NCI-H82 (cell line): ENCODE measurements around the gene FCMR.

ENCODE experiments used
- DNase-seq: peaks from one replicate; lab custom pipeline; 2025; lab: John Stamatoyannopoulos, UW

Gene FCMR

DNA sequence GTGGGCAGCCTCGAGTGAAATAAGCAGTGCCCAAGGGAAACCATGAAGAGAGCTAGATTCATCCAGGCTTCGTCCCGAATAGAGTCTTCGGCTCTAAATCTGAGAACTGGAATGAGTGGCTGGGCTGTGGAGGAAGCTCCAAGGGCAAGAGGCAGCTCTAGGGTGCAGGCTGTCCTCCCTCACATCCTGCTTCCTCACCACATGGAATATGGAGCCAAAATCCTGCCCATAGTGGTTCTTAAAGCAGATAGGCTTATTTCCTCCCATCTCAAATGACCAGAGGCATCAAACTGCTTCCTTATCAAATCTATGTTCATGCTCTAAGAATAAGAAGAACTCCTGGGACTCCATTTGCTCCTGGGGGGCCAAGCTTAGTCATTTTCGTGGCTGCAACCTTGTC lies 22.0 kb downstream of the FCMR start:
- no peak for DNase-seq

DNA sequence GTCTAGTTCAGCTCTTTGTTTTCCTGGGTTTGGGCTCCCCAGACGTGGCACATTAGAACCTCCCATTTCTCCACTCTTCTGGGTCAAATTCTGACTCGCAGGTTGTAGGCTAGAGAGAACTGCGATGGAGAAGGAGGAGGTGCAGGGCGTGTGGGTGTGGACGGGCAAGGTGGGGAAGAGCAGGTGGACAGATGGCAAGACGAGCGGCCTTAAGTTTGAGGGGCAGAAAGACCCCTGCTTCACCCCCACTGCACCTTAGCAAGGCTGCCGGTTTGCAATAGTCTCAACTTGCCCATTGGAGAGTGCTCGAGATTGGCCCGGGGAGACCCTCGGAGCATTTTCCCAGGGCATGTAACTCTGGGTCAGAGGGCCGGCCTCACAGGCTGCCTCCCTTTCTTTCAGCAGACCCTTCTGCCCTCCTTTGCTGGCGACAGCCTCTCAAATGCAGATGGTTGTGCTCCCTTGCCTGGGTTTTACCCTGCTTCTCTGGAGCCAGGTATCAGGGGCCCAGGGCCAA lies 22.8 kb downstream of the FCMR start:
- no peak for DNase-seq

DNA sequence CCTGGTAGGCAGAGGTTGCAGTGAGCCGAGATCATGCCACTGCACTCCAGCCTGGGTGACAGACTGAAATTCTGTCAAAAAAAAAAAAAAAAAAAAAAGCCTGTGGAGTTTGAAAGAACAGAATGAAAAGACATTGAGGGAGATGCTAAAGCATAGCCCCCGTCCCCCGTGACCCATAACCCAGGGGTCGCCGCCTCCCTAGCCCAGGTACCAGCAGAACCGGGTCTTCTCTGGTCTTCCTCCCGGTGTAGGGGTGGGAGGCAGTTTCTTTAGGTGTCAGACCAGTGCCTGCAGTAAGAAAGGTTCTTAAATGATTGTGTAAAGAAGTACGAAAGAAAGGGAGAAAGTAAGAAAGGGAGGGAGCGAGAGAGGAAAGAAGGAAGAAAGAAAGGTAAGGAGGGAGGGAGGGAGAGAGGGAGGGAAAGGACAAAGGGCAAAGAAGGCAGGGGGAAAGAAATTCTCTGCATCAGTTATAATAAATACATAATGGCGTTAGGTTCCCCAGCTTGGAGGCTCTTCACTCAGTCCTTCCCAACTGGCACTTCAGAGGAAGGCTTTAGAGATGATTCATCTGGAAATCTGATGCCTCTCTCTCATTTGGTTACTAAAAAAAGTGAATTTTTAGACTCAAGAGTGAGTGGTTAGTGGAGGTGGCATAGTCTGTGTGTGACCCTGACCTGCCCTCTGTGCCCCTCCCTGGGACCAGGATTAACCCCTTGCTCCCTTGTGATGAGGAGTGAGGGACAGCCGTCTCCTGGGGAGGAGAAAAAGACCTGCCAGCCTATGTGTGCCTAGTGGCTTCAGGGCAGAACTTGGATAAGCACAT lies 23.4 kb downstream of the FCMR start:
- no peak for DNase-seq

DNA sequence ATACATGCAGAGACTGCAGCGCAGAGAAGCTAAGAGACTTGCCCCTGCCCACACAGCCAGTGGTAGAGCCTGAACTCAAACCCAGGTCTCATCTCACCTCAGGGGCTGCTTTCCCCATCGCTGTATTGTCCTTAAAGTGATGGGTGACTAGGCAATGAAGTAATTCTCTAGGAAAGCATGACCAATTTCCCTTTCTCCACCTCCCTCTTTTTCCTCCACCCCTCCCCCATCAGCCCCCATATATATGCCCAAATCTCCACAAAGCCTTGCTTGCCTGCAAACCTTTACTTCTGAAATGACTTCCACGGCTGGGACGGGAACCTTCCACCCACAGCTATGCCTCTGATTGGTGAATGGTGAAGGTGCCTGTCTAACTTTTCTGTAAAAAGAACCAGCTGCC lies 24.6 kb downstream of the FCMR start, which contains the start of gene IL24:
Gene IL24 (plus strand): TSS at position 269 of the 400 bp plus-strand sequence. CDS start 390 bp downstream, outside the sequence.
- no peak for DNase-seq

DNA sequence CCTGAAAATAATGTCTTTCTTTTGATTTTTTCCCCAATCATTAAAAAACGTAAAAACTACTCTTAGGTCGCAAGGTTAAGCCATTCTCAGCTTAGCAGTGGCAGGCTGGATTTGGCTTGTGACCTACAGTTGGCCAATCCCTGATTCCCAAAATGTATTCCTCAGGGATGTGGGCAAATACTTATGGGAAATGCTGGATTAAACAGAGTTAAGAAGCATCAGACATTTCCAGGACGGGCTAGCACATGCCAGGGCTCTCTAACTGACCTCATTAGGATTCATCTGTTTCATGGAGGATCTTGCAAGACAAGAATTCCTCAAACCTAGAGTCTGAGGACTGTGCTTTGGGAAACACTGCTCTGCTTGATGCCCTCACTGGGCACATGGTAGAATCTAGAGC lies 25.5 kb downstream of the FCMR start:
- peak; percentile 67 for DNase-seq

DNA sequence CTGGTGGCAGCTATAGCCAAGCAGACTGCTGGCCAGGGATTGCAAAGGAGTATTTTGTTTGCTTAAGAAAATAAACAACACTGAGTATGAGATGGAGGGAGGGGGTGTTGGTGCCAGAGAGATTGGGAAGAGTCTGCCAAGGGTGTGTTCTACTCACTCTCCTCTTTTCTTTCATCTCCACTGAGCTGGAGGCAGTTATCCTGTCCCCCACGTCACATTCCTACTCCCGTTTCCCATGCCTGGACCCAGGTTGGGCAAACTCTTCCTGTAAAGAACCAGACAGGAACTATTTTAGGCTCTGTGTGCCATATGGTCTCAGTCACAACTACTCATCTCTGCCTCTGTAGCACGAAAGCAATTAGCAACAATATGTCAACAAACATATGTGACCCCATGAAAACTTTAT lies 25.9 kb downstream of the FCMR start:
- peak; percentile 58 for DNase-seq

DNA sequence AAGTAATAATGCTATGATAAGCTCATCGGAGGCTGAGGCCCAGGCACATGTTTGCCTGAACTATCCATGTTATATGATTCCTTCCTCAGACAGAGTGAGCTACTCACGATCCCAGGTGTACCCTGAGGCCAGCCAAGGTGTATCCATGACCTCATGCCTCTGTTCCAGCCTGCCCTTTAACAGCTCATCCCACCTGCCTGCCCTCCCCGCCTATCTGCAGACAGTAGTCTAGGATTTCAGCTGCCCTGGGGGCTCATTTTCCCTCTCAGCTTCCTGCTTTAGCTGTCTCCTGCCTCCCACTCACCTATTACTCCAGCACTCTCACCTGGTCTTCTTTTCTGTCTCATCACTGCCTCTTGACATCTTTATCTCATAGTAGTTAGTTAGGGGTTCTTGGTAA lies 26.4 kb downstream of the FCMR start:
- DNase-seq, result no peak

DNA sequence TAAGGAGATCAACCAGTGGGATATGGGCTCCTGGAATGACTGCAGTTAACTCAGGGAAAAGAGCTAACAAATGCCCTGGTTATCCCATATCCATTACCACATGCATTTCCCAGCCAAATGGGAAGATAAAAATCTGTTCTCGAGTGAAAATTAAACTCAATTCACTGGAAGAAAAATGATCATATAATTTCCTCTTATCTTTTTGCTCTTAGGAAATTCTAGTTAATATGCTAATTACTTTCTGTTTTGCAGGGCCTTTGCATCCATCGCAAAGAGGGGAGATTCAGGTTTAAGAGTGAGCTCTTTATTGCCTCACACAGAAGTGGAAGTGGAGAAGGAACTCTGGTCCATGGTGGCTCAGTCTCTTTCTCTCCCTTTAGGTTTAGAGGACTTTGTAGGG lies 28.4 kb downstream of the FCMR start:
- no peak for DNase-seq

DNA sequence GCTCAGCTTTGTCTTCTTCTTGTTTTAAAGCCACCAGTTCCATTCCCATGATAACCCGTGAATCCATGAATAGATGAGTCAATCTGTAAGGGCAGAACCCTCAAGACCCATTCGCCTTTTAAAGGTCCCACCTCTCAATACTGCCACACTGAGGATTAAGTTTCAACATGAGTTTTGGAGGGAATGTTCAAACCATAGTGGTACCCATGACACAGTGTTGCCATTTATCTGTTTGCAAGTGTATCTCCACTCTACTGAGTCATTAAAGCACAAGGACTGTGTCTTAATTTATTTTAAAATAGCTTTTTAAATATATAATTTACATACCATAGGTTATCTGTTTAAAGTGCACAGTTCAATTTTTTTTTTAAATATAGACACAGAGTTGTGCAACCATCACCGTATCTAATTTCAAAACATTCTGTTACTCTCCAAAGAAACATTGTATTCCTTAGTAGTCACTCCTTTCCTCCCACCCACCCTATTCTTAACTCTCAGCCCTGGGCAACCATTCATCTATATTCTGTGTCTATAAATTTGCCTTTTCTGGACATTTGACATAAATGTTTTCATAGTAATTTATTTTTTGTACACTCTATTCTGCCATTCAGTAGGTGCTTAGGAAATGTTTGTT lies 29.3 kb downstream of the FCMR start:
- no peak for DNase-seq

DNA sequence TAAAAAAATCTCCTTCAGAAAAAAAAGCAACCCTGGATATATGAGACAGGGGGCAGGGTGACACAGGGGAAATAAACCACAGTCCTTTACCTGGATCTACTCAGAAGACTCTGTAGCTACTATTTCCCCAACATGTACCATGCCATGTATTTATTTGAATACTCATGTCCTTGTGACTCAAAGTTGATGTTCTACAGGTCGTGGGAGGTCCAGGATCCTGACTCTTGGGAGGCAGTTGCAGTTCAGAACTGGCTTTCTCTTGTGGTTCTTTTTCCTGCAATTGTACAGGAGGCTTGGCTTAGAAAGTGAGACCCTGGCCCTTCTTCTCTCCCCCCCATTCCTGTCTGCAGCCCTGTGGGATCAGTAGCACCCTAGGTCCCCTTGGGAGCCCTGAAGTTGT lies 30.3 kb downstream of the FCMR start:
- DNase-seq, result no peak

DNA sequence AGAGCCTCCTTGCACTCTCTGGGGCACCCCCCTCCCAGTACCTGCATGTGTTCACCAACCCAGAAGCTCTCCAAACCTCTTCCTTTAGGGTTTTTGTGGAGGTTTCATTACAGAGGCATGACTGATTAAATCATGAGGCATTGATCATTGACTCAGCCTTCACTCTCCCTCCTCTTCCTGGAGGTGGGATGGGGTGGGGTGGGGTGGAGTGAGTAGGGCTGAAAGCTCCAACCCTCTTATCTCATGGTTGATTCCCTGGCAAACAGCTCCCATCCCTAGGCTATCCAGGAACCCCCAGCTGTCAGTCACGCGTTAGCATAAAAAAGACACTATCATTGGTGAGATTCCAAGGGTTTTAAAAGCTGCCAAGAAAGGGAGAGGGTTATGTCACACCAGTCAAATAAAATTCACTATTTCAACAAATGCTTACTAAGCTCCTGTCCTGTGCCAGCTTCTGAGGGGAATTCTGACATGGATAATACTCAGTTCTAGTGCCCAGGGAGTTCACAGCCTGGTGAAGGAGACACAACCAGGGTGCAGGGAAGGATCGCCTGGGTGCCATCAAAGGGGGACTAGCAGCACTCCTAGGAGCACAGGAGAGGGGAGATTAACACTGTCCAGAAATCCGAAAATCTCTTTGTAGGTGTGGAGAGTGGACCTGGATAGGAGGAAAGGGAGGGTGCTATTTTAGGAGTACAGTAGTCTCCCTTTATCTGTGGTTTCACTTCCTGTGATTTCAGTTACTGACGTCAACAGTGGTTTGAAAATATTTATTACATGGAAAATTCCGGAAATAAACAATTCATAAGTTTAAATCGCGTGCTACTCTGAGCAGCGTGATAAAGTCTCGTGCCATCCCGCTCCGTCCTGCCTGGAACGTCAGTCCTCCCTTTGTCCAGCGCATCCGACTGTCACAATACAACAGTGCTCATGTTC lies 31.3 kb downstream of the FCMR start:
- DNase-seq, result no peak

DNA sequence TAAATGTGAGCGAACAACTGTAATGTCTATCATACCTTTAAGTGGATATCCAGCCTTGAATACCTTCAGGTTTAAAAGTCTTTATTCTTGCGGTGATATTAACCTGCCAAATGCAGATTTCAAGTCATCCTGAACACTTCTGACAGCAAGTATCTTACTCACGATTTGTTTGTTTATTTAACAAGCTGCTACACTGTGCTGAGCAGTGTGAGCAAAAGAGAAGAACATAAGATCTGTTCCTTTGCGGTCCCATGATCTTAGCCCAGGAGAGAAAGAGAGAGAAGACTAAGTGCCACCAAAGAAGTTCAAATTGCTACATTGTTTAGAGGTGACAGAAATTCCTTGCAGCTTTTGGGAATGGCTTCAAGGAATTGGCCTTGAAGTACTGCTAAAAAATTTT lies 34.0 kb downstream of the FCMR start:
- no peak for DNase-seq

DNA sequence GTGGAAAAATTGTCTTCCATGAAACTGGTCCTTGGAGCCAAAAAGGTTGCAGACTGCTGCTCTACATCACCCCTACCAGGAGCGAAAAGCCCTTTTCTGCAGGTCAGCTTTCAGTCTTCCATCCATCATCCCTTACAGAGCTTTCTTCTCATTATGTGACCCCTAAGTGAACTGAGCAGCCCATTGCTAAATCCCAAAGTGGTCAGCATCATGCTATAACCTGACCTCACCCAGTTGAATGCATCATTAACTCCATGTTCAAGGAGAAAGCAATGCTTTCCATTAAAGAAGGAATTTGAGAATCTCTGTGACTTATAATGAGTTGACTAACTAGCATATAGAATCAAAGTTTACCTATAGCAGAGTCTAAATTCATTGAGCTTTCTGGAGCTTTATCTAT lies 34.9 kb downstream of the FCMR start:
- no peak for DNase-seq

DNA sequence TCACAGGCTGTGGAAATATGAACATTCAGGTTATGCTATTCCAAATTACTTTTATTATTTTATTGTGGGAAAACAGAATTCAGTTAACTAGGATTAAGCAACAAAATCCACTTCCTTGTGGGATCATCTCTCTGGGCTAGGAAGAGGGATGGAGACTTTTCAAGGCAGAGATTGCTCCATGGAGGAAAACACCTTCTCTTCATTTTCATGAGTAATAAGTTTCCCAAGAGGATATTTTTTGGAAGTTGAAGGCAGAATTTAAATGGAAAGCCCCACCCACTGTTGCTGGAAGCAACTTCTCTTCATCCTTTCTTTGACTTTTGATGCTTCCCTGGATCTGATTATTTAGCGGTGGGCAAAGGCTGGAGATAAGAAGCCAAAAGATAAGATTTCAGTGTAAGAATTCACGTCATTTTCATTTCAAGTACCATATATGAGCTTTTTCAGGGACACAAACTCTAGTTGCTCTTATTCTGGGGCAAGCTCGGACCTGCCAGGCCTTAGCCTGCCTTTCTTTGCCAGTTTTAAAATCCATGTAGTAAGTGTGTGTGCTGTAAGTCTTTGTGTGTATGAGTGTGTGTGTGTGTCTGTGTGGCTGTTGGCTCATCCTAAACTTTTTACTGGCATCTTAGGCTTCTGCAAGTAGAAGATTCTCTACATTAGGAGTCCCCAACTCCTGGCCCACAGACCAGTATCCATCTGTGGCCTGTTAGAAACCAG lies 36.2 kb downstream of the FCMR start:
- no peak for DNase-seq

DNA sequence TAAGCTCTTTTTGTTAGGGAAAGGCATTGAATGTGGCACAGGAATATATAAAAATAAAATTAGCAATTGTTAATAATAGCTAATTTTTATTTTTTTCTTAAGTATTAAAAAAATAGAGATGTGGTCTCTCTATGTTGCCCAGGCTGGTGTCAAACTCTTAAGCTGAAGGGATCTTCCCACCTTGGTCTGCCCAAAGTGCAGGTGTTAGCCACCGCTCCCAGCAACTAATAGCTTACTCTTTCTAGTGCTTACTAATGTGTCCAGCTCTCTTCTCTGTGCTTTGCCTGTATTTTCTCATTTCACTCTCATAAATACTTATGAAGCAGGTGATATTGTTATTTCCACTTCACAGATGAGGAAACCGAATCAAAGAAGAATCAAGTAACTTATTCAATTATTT lies 37.9 kb downstream of the FCMR start:
- DNase-seq, result no peak

DNA sequence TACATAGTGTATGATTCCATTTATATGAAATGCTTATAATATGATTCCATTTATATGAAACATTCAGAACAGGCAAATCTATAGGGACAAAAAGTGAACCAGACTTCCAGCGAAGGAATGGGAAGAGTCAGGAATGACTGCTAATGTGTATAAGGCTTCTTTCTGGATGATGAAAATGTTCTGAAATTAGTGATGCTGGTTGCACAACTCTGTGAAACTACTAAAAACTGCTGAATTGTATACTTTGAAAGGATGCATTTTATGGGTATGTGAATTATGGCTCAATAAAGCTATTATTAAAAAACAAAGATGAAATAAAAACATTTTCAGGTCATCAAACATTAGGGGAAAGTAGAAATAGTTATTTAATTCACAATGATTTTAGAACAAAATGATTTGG lies 38.6 kb downstream of the FCMR start:
- DNase-seq, result no peak

DNA sequence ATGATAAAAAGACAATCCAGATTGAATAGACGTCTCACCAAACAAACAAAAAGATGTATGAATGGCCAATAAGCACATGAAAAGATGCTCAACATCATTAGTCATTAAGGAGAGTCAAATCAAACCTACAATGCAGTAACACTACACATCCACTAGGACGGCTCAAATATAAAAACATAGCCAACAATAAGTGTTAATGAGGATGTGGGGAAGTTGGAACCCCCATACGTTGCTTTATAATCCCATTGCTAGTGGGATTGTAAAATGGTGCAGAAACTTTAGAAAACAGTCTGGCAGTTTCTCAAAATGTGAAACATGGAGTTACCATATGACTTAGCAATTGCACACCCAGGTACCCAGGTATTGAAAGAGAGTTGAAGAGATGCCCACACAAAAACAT lies 39.2 kb downstream of the FCMR start:
- no peak for DNase-seq

DNA sequence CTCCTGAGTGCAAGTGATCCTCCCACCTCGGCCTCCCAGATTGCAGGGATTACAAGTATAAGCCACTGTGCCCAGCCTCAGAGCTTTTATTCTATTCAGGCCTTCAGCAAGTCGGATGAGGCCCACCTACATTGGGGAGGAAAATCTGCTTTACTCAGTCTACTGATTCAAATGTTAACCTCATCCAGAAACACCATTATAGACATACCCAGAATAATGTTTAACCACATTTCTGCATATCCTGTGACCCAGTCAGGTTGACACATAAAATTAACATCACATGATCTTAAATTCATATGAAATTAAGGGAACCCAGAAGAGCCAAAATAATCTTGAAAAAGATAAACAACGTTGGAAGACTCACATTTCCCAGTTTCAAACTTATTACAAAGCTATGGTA lies 41.4 kb downstream of the FCMR start:
- DNase-seq, result no peak

DNA sequence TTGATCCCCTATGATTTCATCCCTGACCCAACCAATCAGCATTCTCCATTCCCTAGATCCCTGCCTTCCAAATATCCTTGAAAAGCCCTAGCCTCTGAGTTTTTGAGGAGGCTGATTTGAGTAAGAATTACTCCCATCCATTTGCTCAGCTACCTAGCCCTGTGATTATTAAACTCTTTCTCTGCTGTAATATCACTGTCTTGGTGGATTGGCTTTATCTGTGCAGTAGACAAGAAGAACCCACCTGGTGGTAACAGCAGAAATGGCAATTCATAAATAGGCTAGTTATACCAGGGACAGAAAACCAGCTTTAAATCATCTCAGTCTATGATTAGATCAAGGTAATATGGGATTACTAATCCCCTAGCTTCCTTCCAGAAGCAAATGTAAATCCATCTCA lies 43.3 kb downstream of the FCMR start:
- no peak for DNase-seq

DNA sequence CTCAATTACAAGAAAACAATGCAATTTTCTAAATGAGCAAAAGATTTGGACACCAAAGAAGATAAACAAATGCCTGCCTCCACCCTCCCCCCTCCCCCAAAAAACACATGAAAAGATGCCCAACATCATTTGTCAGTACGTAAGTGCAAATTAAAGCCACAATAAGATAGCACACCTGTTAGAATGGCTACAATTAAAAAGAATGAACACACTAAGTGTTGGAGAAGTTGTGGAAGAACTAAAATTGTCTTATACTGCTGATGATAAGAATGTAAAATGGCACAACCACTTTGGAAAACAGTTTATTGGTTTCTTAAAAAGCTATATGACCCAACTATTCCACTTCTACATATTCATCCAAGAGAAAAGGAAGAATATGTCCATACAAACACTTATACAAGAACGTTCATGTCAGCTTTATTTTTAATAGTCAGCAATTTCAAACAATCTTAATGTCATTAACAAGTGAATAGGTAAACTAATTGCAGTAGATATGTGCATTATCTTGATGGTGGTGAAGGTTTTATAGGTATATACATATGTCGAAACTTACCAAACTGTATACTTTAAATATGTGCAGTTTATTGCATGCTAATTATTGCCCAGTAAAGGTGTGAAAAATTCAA lies 45.9 kb downstream of the FCMR start:
- no peak for DNase-seq

DNA sequence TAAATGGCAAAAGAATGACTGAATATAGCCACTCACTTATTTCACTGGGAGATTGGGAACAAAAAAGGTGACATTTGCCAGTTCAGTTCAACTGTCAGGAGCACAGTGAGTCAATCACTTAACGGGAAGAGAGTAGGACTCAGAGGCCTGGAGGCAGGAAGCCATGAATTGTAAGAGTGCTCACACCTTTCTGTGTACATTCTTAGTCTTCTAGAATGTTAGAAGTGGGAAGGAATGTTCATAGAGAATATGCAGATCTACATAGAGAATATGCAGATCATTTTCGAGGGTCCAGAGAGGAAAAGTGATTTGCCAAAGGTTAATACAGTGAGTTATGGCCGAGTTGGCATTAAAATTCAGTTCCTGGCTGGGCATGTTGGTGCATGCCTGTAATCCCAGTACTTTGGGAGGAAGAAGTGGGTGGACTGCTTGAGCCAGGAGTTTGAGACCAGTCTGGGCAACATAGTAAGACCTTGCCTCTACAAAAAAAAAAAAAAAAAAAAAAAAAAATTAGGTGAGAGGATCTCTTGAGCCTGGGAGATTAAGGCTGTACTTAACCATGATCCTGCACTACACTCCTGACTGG lies 48.0 kb downstream of the FCMR start:
- no peak for DNase-seq
